Transverse colon (tissue), 4 donors: Measurements from ENCODE around the gene CHD6. TPM values are rescaled to one million over a fixed set of nuclear protein-coding genes. Genes with fewer than 3 reads are reported as not detected.

Source experiments
- DNase-seq: peaks from one replicate; pipeline ENCODE4 v3.0.0-alpha.2; 2019
- H3K27ac ChIP-seq, 4 donors: fragments of 200-600 bp; sonication (generic); 2 replicates each; pipeline ENCODE4 v1.5.1; 2016 to 2018; ENCODE audit warnings: inconsistent platforms in 4 of 4
- H3K27me3 ChIP-seq: fragments of 200-600 bp; sonication (generic); 2 replicates; pipeline ENCODE4 v1.5.1; 2017; ENCODE audit warnings: inconsistent platforms
- H3K36me3 ChIP-seq, 4 donors: fragments of 200-600 bp; sonication (generic); 2 replicates each; pipeline ENCODE4 v1.5.1; 2017 to 2019; ENCODE audit warnings: inconsistent platforms in 4 of 4
- H3K4me1 ChIP-seq, 4 donors: fragments of 200-600 bp; sonication (generic); 2 replicates each; pipeline ENCODE4 v1.5.1; 2017 to 2020; ENCODE audit warnings: inconsistent platforms in 4 of 4
- H3K4me3 ChIP-seq, 4 donors: fragments of 200-600 bp; sonication (generic); 1 replicate in 1 of 4; 2 replicates in 3 of 4; pipeline versions ENCODE4 v1.5.1 to v1.6.1; 2017 to 2019; ENCODE audit warnings: inconsistent platforms in 4 of 4
- H3K9me3 ChIP-seq, 2 donors: fragments of 200-600 bp; sonication (generic); 2 replicates each; pipeline ENCODE4 v1.5.1; 2017 to 2019; ENCODE audit warnings: inconsistent platforms in 2 of 2
- EP300 ChIP-seq: sonication (generic); formaldehyde crosslinking; IDR thresholded peaks from one replicate; pipeline ENCODE4 v1.6.1; 2017; ENCODE audit warnings: antibody characterized with exemption, low read depth
- POLR2A ChIP-seq: fragments of 450-650 bp; IDR thresholded peaks from one replicate; pipeline ENCODE4 v1.6.1; 2016; ENCODE audit warnings: antibody characterized with exemption, mild to moderate bottlenecking, moderate library complexity
- POLR2AphosphoS5 ChIP-seq, 3 donors: sonication (generic); formaldehyde crosslinking; IDR thresholded peaks; one replicate each; pipeline ENCODE4 v1.6.1; 2016; ENCODE audit warnings: antibody characterized with exemption in 3 of 3
- WGBS, 2 donors: methylation state at CpG; one replicate each; pipeline ENCODE4 v1.1.5; 2018; ENCODE audit warnings: low coverage in 1 of 2; 5-methylcytosine and 5-hydroxymethylcytosine counted together
- in situ Hi-C, 4 donors: fragments of 200-750 bp; cut with MboI; loops; one replicate each; pipeline versions ENCODE4 v1.15.0 to v1.15.1; 2017; ENCODE audit warnings: low sequenced_read_pairs in 3 of 4, low pct_ligation_motif_present in 1 of 4, low pct_unique_long_range_greater_than_20kb in 1 of 4
- intact Hi-C: fragments of 100-400 bp; cut with DNase I; formaldehyde crosslinking; loops from one replicate; pipeline ENCODE4 v1.15.1; 2023; ENCODE audit warnings: low total_unique reads
- total RNA-seq, 4 donors: library from RNA; depleted of rRNA; stranded (reverse); fragments of >200 nt; gene quantifications; one replicate each; pipeline ENCODE4 v1.1.0, GENCODE V29; 2016
- TF ChIP-seq, protein P1 (sequence below), 5 experiments: fragments of 200-600 bp in 3 of 5; fragments of 450-650 bp in 2 of 5; sonication (generic) in 3 of 5; IDR thresholded peaks; 1 replicate in 2 of 5; 2 replicates in 3 of 5; pipeline ENCODE4 v1.5.1; 2016 to 2017; ENCODE audit warnings: antibody characterized with exemption in 5 of 5, inconsistent platforms in 3 of 5, mild to moderate bottlenecking in 2 of 5, moderate library complexity in 1 of 5

CHD6 gene
- total RNA-seq, 4 donors from 2014 or later, result 27.3 to 42.1 (median 27.9) TPM

DNA sequence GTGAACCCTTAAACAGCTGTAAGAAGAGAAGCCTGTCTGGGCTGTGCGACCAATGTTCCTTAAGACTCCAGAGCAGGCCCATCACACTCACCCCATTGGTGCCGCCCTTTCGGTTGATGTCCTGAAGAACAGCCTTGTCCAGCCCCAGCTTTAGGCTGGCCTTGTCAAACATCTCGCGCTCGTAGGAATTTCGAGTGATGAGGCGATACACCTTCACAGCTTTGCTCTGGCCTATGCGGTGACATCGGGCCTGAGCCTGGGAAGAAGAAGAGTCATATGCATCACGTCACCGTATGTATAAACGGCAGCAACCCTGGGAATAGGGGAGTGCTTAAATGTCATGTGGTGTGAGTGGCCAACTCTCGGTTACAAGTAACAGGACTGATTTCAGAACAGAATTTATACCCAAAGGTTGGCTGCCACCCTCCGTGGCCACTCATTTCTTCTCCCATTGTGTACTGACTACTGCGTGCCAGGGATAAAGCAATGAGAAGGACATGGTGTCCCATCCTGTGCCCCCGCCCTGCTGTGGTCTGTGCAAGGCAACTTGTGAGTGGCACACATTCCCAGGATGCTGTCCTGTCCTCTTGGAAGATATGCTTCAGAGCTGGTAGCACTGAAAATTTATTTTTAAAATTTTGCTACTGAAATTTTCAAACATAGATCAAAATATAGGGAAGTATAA, 160.9 kb downstream of the CHD6 start:
- Histone ChIP-seq H3K27ac (no peak overlapping the region), H3K36me3 (peaks cover 0 to 30% (median 15%) of the 10 kb centered on the region in 4 donors), H3K9me3 (no peaks in the 10 kb centered on the region), H3K4me1 (no peaks in the 10 kb centered on the region), H3K27me3 (no peaks in the 10 kb centered on the region), H3K4me3 (no peak overlapping the region)
- DNase-seq, result no peak
- TF ChIP-seq, protein P1, sequence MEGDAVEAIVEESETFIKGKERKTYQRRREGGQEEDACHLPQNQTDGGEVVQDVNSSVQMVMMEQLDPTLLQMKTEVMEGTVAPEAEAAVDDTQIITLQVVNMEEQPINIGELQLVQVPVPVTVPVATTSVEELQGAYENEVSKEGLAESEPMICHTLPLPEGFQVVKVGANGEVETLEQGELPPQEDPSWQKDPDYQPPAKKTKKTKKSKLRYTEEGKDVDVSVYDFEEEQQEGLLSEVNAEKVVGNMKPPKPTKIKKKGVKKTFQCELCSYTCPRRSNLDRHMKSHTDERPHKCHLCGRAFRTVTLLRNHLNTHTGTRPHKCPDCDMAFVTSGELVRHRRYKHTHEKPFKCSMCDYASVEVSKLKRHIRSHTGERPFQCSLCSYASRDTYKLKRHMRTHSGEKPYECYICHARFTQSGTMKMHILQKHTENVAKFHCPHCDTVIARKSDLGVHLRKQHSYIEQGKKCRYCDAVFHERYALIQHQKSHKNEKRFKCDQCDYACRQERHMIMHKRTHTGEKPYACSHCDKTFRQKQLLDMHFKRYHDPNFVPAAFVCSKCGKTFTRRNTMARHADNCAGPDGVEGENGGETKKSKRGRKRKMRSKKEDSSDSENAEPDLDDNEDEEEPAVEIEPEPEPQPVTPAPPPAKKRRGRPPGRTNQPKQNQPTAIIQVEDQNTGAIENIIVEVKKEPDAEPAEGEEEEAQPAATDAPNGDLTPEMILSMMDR (IDR thresholded peaks at IDR 0.05), result no peak
- 97% methylated on average over 17 of the region's 17 CpGs; no CpG with 5 or more reads in 1 of the 2 donors for WGBS, 2 donors
- intact Hi-C loops (no loop called here), in situ Hi-C loops (no loop called here)

DNA sequence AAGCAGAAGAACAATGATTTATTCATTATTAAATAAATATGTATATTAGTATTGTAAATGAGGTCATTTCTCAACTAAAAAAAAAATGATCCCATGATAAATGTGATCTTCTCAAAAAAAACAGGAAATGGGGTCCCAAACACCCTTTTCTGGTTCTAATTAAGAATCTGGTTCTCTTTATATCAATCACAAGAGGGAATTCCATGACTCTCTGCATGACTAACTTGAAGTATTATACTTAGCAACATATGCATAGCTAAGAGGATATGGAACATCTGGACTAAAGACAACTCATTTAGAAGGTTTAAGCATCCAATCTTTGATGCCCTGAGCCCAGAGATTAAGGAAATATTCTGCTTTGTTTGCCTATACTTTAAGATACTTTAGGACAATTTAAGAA, 161.8 kb downstream of the CHD6 start:
- Histone ChIP-seq H3K27me3 (no peaks in the 10 kb centered on the region), H3K36me3 (peaks cover 0 to 38% (median 16%) of the 10 kb centered on the region in 4 donors), H3K9me3 (no peaks in the 10 kb centered on the region), H3K27ac (no peak overlapping the region), H3K4me1 (no peaks in the 10 kb centered on the region), H3K4me3 (no peak overlapping the region)
- TF ChIP-seq, protein P1 (IDR thresholded peaks at IDR 0.05), result no peak
- TF ChIP-seq POLR2AphosphoS5 (IDR thresholded peaks at IDR 0.05) (no peak), EP300 (no peak), POLR2A (no peak)
- intact Hi-C loops, result no loop called here
- in situ Hi-C loops, result no loop called here
- DNase-seq, result no peak

- Histone ChIP-seq H3K27ac (no peak overlapping the region), H3K36me3 (peaks cover 0 to 45% (median 20%) of the 10 kb centered on the region in 4 donors)
- in situ Hi-C loops, result no loop called here
Measured at GRCh38 chr20:41454250-41454649, 163.9 kb downstream of the CHD6 start.

GRCh38 chr20:41453010-41453950, 164.9 kb downstream of the CHD6 start:
- Histone ChIP-seq H3K4me1 (no peaks in the 10 kb centered on the region), H3K27ac (no peak overlapping the region), H3K9me3 (no peaks in the 10 kb centered on the region), H3K36me3 (peaks cover 0 to 46% (median 20%) of the 10 kb centered on the region in 4 donors), H3K4me3 (no peak overlapping the region), H3K27me3 (no peaks in the 10 kb centered on the region)
- 80 to 85% methylated on average over 7 to 12 of the region's 12 CpGs for WGBS, 2 donors
- in situ Hi-C loops, result no loop called here
- no peak for TF ChIP-seq EP300
- intact Hi-C loops, result no loop called here
- no peak for DNase-seq

More at GRCh38 chr20:41454250-41454649, 163.9 kb downstream of the CHD6 start:
- no peak for DNase-seq
- TF ChIP-seq POLR2A (no peak), POLR2AphosphoS5 (IDR thresholded peaks at IDR 0.05) (no peak), EP300 (no peak)
- TF ChIP-seq, protein P1 (IDR thresholded peaks at IDR 0.05), result no peak
- no peaks in the 10 kb centered on the region for H3K27me3 ChIP-seq
- intact Hi-C loops, result no loop called here
- H3K9me3 ChIP-seq, result no peaks in the 10 kb centered on the region
- H3K4me3 ChIP-seq, result no peak overlapping the region
- H3K4me1 ChIP-seq, result no peaks in the 10 kb centered on the region
